ENCODE results near the gene CETN3.

The CETN3 gene

DNA sequence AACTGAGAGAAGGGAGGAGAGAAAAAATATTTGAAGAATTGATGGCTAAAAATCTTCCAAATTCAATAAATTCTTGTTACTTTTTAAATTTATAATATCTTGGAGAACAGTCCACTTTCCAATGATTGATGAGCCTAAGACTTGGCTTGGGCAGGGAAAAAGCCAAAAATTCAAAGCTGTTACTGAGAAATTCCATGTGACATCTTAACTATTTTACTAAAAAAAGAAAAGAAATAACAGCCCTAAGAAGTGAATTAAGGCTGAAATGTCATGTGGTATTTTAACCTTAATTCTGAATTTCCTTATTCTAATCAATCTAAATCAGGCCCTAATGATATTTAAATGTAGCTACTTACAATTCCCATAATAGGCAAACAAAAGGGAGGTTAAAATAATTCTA lies 53.4 kb downstream of the CETN3 start:
- H3K4me3 ChIP-seq (replicated peaks; ENCODE audit: low read depth, low read length): no peak overlapping the region
- no peak for DNase-seq (ENCODE audit: extremely low read depth, insufficient read length)
- TF ChIP-seq, protein P1, sequence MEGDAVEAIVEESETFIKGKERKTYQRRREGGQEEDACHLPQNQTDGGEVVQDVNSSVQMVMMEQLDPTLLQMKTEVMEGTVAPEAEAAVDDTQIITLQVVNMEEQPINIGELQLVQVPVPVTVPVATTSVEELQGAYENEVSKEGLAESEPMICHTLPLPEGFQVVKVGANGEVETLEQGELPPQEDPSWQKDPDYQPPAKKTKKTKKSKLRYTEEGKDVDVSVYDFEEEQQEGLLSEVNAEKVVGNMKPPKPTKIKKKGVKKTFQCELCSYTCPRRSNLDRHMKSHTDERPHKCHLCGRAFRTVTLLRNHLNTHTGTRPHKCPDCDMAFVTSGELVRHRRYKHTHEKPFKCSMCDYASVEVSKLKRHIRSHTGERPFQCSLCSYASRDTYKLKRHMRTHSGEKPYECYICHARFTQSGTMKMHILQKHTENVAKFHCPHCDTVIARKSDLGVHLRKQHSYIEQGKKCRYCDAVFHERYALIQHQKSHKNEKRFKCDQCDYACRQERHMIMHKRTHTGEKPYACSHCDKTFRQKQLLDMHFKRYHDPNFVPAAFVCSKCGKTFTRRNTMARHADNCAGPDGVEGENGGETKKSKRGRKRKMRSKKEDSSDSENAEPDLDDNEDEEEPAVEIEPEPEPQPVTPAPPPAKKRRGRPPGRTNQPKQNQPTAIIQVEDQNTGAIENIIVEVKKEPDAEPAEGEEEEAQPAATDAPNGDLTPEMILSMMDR (IDR thresholded peaks at IDR 0.05; ENCODE audit: insufficient read depth, low read length, poor library complexity, severe bottlenecking): no peak
- H3K27me3 ChIP-seq (replicated peaks; ENCODE audit: control insufficient read depth, insufficient read depth, low read length): no peaks in the 10 kb centered on the region
- H3K36me3 ChIP-seq (ENCODE audit: control insufficient read depth, insufficient read depth, low read length): no peaks in the 10 kb centered on the region

DNA sequence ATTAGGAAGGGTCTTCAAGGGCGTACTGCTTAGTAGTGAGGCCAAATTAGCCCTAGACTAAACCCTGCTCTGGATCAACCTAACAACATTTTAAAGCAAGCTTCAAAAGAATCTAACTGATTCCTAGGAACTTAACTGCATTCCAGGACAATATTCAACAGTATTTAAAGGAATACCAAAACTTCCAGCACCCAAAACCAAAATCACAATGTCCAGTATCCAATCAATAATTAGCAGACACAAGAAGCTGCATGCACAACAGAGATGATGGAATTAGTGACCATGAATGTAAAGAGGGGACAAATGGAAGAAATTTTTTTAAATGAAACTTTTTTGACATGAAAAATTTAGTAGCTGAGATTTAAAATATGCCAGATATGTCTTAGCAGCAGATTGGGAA lies 53.9 kb downstream of the CETN3 start:
- Histone ChIP-seq H3K27me3 (replicated peaks; ENCODE audit: control insufficient read depth, insufficient read depth, low read length) (no peaks in the 10 kb centered on the region), H3K36me3 (ENCODE audit: control insufficient read depth, insufficient read depth, low read length) (no peaks in the 10 kb centered on the region), H3K4me3 (replicated peaks; ENCODE audit: low read depth, low read length) (no peak overlapping the region)
- DNase-seq (ENCODE audit: extremely low read depth, insufficient read length): no peak
- TF ChIP-seq, protein P1 (IDR thresholded peaks at IDR 0.05; ENCODE audit: insufficient read depth, low read length, poor library complexity, severe bottlenecking): no peak

DNA sequence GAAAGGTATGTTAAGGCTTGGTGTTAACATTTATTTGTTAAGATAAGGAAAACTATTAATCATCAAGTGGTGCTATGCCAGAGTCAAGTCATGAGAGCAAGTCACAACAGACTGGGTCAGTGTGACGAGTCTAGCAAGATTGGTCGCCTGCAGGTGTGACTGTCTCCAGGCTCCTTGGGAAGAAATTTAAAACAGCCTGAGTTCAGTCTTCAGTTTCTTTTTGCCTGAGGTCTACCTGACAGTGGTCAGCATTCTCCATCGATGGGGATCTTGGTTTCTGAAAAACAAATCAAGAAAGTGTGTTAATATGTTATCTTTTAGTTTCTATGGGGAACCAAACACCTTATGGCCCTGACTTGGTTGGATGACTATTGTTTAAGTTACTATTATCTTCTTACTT lies 56.3 kb downstream of the CETN3 start:
- Histone ChIP-seq H3K4me3 (replicated peaks; ENCODE audit: low read depth, low read length) (no peak overlapping the region), H3K36me3 (ENCODE audit: control insufficient read depth, insufficient read depth, low read length) (no peaks in the 10 kb centered on the region), H3K27me3 (replicated peaks; ENCODE audit: control insufficient read depth, insufficient read depth, low read length) (no peaks in the 10 kb centered on the region)
- DNase-seq (ENCODE audit: extremely low read depth, insufficient read length): no peak
- TF ChIP-seq, protein P1 (IDR thresholded peaks at IDR 0.05; ENCODE audit: insufficient read depth, low read length, poor library complexity, severe bottlenecking): no peak

DNA sequence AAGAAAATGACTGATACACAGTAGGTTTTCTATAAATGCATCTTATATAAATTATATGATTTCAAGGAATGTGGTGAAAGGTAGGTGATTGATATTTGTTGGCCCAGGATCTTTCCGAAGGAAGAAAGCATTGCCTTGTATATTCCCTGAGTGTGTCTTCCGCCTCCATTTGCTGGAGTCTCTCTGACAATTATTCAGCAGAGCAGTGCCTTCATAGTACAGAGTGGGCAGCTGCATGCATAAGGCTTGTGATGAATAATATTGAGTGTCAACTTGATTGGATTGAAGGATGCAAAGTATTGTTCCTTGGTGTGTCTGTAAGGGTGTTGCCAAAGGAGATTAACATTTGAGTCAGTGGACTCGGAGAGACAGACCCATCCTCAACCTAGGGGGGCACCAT lies 58.5 kb downstream of the CETN3 start:
- no peak for DNase-seq (ENCODE audit: extremely low read depth, insufficient read length)
- H3K36me3 ChIP-seq (ENCODE audit: control insufficient read depth, insufficient read depth, low read length): no peaks in the 10 kb centered on the region
- H3K27me3 ChIP-seq (replicated peaks; ENCODE audit: control insufficient read depth, insufficient read depth, low read length): no peaks in the 10 kb centered on the region
- TF ChIP-seq, protein P1 (IDR thresholded peaks at IDR 0.05; ENCODE audit: insufficient read depth, low read length, poor library complexity, severe bottlenecking): no peak
- H3K4me3 ChIP-seq (replicated peaks; ENCODE audit: low read depth, low read length): no peak overlapping the region

DNA sequence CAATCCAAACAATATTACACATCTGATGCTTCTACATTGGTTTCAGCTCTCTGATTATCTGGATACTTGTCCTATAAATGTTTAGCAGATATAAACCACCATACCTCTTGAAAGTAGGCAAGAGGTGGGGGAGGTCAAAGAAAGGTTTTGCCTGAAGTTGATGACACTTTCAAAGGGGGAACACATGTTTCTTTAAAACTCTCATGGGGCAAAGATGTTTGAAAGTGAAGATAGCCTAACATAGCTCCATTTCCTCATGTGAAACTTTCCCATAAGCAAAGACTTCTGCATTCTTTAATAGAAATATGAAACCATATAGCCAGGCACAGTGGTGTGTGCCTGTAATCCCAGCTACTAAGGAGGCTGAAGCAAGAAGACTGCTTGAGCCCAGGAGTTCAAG lies 62.1 kb downstream of the CETN3 start:
- Histone ChIP-seq H3K4me3 (replicated peaks; ENCODE audit: low read depth, low read length) (no peak overlapping the region), H3K27me3 (replicated peaks; ENCODE audit: control insufficient read depth, insufficient read depth, low read length) (no peaks in the 10 kb centered on the region), H3K36me3 (ENCODE audit: control insufficient read depth, insufficient read depth, low read length) (no peaks in the 10 kb centered on the region)
- DNase-seq (ENCODE audit: extremely low read depth, insufficient read length): peak; percentile 19
- TF ChIP-seq, protein P1 (IDR thresholded peaks at IDR 0.05; ENCODE audit: insufficient read depth, low read length, poor library complexity, severe bottlenecking): no peak

DNA sequence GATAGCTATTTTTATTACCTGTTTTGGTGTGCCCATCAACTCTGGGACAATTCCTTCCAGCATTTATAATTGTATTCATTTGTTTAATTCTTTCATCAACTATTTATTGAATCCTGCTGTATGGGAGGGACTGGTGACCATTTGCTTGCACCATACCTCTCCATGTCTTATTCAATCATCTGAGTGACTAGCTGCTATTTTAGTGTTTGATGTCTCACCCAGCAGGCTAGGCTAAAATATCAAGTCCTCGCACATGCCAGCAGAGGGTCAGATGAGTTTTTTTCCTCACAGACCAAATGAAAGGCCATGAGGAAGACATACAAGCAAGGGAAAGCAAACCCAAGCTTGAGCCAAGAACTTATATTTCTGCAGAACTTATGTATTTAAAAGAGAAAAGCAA lies 63.9 kb downstream of the CETN3 start:
- Histone ChIP-seq H3K27me3 (replicated peaks; ENCODE audit: control insufficient read depth, insufficient read depth, low read length) (no peaks in the 10 kb centered on the region), H3K4me3 (replicated peaks; ENCODE audit: low read depth, low read length) (no peak overlapping the region), H3K36me3 (ENCODE audit: control insufficient read depth, insufficient read depth, low read length) (no peaks in the 10 kb centered on the region)
- DNase-seq (ENCODE audit: extremely low read depth, insufficient read length): no peak
- TF ChIP-seq, protein P1 (IDR thresholded peaks at IDR 0.05; ENCODE audit: insufficient read depth, low read length, poor library complexity, severe bottlenecking): no peak

Measured in GM06990 (cell line).